Activated CD8-positive, alpha-beta T cell treated with anti-CD3 and anti-CD28 coated beads, Interleukin-2, amount 10 ng/mL, durations not matched to agents 7 days and 5 days (primary cell): ENCODE measurements around the gene KIF1A. TPM values are rescaled to one million over a fixed set of nuclear protein-coding genes. Genes with fewer than 3 reads are reported as not detected.

Source experiments
- ATAC-seq: fragments of 150-1000 bp; cut with Tn5 transposase; one replicate; pipeline ENCODE4 v1.10.0; 2021; ENCODE audit warnings: moderate library complexity
- CTCF ChIA-PET: fragments of 350-600 bp; sonication (Branson Sonifier 250); formaldehyde crosslinking; loops from one replicate; lab custom pipeline; 2021; ENCODE audit warnings: antibody characterized with exemption; lab: Charles Lee
- POLR2A ChIA-PET: fragments of 350-600 bp; sonication (Branson Sonifier 250); formaldehyde crosslinking; loops from one replicate; lab custom pipeline; 2021; ENCODE audit warnings: antibody characterized with exemption; lab: Charles Lee
- DNase-seq: peaks from one replicate; pipeline ENCODE4 v3.0.0-alpha.2; 2020
- H3K27ac Mint-ChIP-seq: one replicate; pipeline ENCODE4 v1.8.0; 2021; ENCODE audit warnings: mild to moderate bottlenecking, mixed read lengths
- H3K27me3 Mint-ChIP-seq: one replicate; pipeline ENCODE4 v1.8.0; 2021; ENCODE audit warnings: low read depth, mixed read lengths
- H3K36me3 Mint-ChIP-seq: one replicate; pipeline ENCODE4 v1.8.0; 2021; ENCODE audit warnings: low read depth, mixed read lengths
- H3K4me1 Mint-ChIP-seq: one replicate; pipeline ENCODE4 v1.8.0; 2021; ENCODE audit warnings: low read depth, mixed read lengths
- H3K4me3 Mint-ChIP-seq: one replicate; pipeline ENCODE4 v1.8.0; 2021; ENCODE audit warnings: mild to moderate bottlenecking, mixed read lengths
- H3K9me3 Mint-ChIP-seq: one replicate; pipeline ENCODE4 v1.8.0; 2022; ENCODE audit warnings: mixed read lengths; ENCODE audit not compliant: insufficient read depth
- total RNA-seq, 2 experiments: library from RNA; stranded (reverse); gene quantifications; one replicate each; pipeline ENCODE4 v1.2.3, GENCODE V29; 2021

Gene KIF1A
- total RNA-seq, 2 experiments from 2014 or later, result 0.81 to 1.5 TPM

- H3K27ac Mint-ChIP-seq, result no peak overlapping the region
- H3K4me3 Mint-ChIP-seq, result no peak overlapping the region
- H3K27me3 Mint-ChIP-seq, result no peaks in the 10 kb centered on the region
- no peaks in the 10 kb centered on the region for H3K36me3 Mint-ChIP-seq
- H3K9me3 Mint-ChIP-seq, result no peaks in the 10 kb centered on the region
- no peaks in the 10 kb centered on the region for H3K4me1 Mint-ChIP-seq
- ChIA-PET CTCF (no interaction called here), POLR2A (no interaction called here)
- no peak for ATAC-seq
- DNase-seq, result no peak
Measured at GRCh38 chr2:240762249-240762648, 57.8 kb downstream of the KIF1A start.

DNA sequence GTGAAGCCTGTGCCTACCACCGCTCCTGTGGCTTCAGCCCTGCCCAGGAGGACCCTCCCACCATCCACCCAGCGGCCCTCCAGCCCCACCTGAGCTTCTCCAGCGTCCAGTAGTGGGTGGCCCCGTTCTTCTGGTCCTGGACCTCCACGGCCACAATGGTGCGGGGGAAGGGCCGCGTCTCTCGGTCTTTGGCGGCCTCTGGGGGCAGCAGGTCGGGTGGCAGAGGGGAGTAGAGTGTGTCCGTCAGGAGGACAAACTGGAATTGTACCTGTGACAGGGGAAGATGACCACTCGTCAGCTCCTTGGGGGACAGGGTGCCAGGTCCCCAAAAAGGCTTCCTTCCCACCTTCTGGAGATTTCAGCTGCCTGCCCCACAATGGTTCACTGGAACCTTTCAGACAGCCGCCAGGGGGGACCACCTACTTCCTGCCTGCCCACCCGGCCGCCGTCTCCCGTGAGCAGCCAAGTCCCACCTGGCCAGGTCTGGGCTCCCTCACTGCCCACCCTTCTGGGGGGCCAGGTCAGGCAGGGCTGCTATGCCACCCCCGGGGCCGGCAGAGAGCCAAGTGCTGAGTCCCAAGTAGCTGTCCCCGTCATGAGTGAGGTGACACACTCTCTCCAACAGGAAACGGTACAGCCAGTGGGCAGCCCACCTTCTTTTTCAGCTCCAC is 59.3 kb downstream of the KIF1A start:
- no peak for ATAC-seq
- POLR2A ChIA-PET, result no interaction called here
- H3K27ac Mint-ChIP-seq, result no peak overlapping the region
- H3K9me3 Mint-ChIP-seq, result no peaks in the 10 kb centered on the region
- H3K36me3 Mint-ChIP-seq, result no peaks in the 10 kb centered on the region
- H3K4me1 Mint-ChIP-seq, result no peaks in the 10 kb centered on the region
- no peaks in the 10 kb centered on the region for H3K27me3 Mint-ChIP-seq
- H3K4me3 Mint-ChIP-seq, result no peak overlapping the region
- CTCF ChIA-PET, result no interaction called here
- DNase-seq, result no peak

DNA sequence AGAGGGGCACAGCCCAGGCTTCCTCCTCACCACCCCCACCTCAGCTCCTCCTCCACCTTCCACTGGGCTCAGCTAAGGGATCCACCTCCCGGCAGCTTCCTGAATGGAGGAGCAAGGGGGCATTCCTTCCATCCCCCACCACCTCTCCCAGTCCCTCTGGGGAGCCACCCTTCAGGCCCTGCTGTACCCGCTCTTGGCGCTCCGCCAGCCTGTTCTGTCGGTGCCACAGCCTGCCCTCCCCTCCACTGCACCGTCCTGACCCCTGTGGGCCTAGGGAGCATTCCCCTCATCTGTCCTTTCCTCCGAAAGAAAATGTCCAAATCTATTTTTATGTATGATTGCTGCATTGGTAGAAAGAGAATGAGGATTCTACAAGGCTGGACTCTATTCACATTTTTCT is 59.9 kb downstream of the KIF1A start:
- ChIA-PET POLR2A (no interaction called here), CTCF (no interaction called here)
- ATAC-seq, result no peak
- Mint-ChIP-seq H3K27ac (no peak overlapping the region), H3K27me3 (no peaks in the 10 kb centered on the region), H3K9me3 (no peaks in the 10 kb centered on the region), H3K4me1 (no peaks in the 10 kb centered on the region), H3K36me3 (no peaks in the 10 kb centered on the region), H3K4me3 (no peak overlapping the region)
- no peak for DNase-seq

GRCh38 chr2:240759459-240759858 is 60.6 kb downstream of the KIF1A start:
- DNase-seq, result no peak
- H3K4me1 Mint-ChIP-seq, result no peaks in the 10 kb centered on the region
- ChIA-PET POLR2A (no interaction called here), CTCF (no interaction called here)
- H3K4me3 Mint-ChIP-seq, result no peak overlapping the region
- H3K36me3 Mint-ChIP-seq, result no peaks in the 10 kb centered on the region
- H3K27ac Mint-ChIP-seq, result no peak overlapping the region
- ATAC-seq, result no peak
- no peaks in the 10 kb centered on the region for H3K9me3 Mint-ChIP-seq
- no peaks in the 10 kb centered on the region for H3K27me3 Mint-ChIP-seq

- Mint-ChIP-seq H3K27ac (no peak overlapping the region), H3K27me3 (no peaks in the 10 kb centered on the region), H3K4me3 (no peak overlapping the region), H3K4me1 (no peaks in the 10 kb centered on the region), H3K36me3 (no peaks in the 10 kb centered on the region), H3K9me3 (no peaks in the 10 kb centered on the region)
- DNase-seq (no peak), ATAC-seq (no peak)
- POLR2A ChIA-PET, result no interaction called here
- CTCF ChIA-PET, result no interaction called here
Measured at GRCh38 chr2:240757086-240757614, 62.9 kb downstream of the KIF1A start.

DNA sequence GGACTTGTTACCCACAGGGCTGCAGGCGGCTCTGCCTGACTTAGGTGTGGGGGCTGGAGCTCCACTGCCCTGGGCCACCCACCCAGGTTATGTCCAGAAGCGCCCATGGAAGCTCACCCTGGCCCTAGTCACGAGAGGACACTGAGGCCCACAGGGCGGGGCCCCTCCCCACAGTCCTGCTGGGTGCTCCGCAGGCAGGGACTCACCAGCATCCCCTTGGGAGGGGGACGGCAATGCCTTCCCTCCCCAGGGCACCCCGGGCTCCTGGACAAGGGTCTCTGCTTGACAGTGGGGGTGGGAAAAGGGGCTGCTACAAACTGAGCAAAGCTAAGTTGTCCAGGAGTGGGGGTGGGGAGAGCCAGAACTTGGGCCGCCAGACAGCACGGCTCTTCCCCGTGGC is 67.8 kb downstream of the KIF1A start:
- POLR2A ChIA-PET, result no interaction called here
- DNase-seq, result no peak
- Mint-ChIP-seq H3K27ac (no peak overlapping the region), H3K4me1 (no peaks in the 10 kb centered on the region), H3K4me3 (no peak overlapping the region), H3K9me3 (no peaks in the 10 kb centered on the region), H3K36me3 (no peaks in the 10 kb centered on the region), H3K27me3 (no peaks in the 10 kb centered on the region)
- no peak for ATAC-seq
- CTCF ChIA-PET, result no interaction called here

DNA sequence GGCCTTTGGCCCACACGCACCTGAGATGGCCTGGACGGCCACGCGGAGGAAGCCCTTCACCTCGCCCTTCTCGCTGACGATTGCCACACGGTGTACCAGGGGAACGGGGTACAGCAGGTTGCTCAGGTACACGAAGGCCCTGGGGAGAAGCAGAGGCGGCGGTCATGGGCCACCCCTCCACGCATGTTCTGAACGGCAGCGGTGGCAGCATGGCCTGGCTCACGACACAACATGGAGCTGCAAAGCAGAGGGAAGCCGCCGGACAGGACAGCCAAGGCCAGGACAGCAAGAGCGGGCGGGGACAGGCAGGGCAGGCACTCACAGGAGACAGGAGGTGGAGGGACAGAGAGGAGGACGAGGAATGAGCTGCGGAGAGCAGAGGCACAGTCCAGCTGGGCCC is 69.6 kb downstream of the KIF1A start:
- H3K27me3 Mint-ChIP-seq, result no peaks in the 10 kb centered on the region
- H3K9me3 Mint-ChIP-seq, result no peaks in the 10 kb centered on the region
- ATAC-seq, result no peak
- H3K4me1 Mint-ChIP-seq, result no peaks in the 10 kb centered on the region
- no peaks in the 10 kb centered on the region for H3K36me3 Mint-ChIP-seq
- ChIA-PET POLR2A (no interaction called here), CTCF (no interaction called here)
- H3K27ac Mint-ChIP-seq, result no peak overlapping the region
- H3K4me3 Mint-ChIP-seq, result no peak overlapping the region
- DNase-seq, result no peak

GRCh38 chr2:240749516-240749915 is 70.5 kb downstream of the KIF1A start:
- Mint-ChIP-seq H3K36me3 (no peaks in the 10 kb centered on the region), H3K4me3 (no peak overlapping the region), H3K9me3 (no peaks in the 10 kb centered on the region), H3K4me1 (no peaks in the 10 kb centered on the region), H3K27ac (no peak overlapping the region), H3K27me3 (no peaks in the 10 kb centered on the region)
- ChIA-PET POLR2A (no interaction called here), CTCF (no interaction called here)
- ATAC-seq, result no peak
- DNase-seq, result no peak

DNA sequence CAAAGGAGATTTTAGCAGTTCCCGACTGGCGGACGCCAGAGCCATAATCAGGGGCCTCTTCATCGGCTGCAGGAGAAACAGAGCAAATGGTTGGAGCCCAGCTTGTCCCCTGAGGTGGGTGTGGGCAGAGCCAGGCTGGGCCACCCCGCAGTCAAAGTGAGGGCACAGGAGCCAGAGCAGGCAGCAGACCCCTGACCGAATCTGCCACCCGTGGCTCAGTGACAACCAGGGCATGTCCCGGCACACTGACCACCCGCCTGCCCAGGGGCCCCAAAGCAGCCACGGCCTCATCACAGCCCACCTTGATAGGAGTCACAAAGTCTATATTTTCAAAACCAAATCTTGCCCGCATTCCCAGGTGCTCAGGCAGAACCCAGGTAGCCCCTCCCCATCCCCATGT is 72.8 kb downstream of the KIF1A start:
- Mint-ChIP-seq H3K4me3 (no peak overlapping the region), H3K27ac (no peak overlapping the region), H3K27me3 (no peaks in the 10 kb centered on the region), H3K9me3 (no peaks in the 10 kb centered on the region), H3K4me1 (no peaks in the 10 kb centered on the region), H3K36me3 (no peaks in the 10 kb centered on the region)
- POLR2A ChIA-PET, result no interaction called here
- ATAC-seq (no peak), DNase-seq (no peak)
- CTCF ChIA-PET, result no interaction called here

GRCh38 chr2:240746671-240747070 is 73.3 kb downstream of the KIF1A start:
- Mint-ChIP-seq H3K4me1 (no peaks in the 10 kb centered on the region), H3K4me3 (no peak overlapping the region), H3K27ac (no peak overlapping the region), H3K36me3 (no peaks in the 10 kb centered on the region), H3K27me3 (no peaks in the 10 kb centered on the region), H3K9me3 (no peaks in the 10 kb centered on the region)
- POLR2A ChIA-PET, result no interaction called here
- CTCF ChIA-PET, result no interaction called here
- no peak for DNase-seq
- ATAC-seq, result no peak

DNA sequence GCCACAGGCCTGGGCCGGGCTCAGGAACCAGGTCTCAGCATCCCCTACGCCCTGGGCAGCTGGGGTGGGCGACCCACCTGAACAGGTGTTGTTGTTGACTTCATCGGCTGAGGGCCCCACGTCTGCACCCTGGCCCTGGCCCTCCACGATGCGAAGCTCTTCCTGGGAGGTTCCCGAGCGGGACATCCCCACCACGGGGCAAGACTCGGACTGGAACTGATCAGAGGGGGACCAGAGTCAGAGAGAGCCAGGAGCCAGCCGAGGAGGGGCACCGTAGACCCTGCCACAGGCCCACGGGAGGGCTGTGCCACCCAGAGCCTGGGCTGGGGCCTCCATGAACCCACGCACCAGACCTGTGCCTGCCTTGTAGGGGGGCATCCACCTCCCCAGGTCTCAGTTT is 74.1 kb downstream of the KIF1A start:
- Mint-ChIP-seq H3K27ac (no peak overlapping the region), H3K27me3 (no peaks in the 10 kb centered on the region), H3K9me3 (no peaks in the 10 kb centered on the region), H3K36me3 (no peaks in the 10 kb centered on the region), H3K4me1 (no peaks in the 10 kb centered on the region), H3K4me3 (no peak overlapping the region)
- ChIA-PET CTCF (no interaction called here), POLR2A (no interaction called here)
- ATAC-seq (no peak), DNase-seq (no peak)

- H3K27me3 Mint-ChIP-seq, result no peaks in the 10 kb centered on the region
- ChIA-PET CTCF (no interaction called here), POLR2A (no interaction called here)
- no peak for ATAC-seq
- H3K4me3 Mint-ChIP-seq, result no peak overlapping the region
- H3K36me3 Mint-ChIP-seq, result no peaks in the 10 kb centered on the region
- no peak overlapping the region for H3K27ac Mint-ChIP-seq
- DNase-seq, result no peak
- no peaks in the 10 kb centered on the region for H3K4me1 Mint-ChIP-seq
- no peaks in the 10 kb centered on the region for H3K9me3 Mint-ChIP-seq
Measured at GRCh38 chr2:240745456-240745855, 74.6 kb downstream of the KIF1A start.

DNA sequence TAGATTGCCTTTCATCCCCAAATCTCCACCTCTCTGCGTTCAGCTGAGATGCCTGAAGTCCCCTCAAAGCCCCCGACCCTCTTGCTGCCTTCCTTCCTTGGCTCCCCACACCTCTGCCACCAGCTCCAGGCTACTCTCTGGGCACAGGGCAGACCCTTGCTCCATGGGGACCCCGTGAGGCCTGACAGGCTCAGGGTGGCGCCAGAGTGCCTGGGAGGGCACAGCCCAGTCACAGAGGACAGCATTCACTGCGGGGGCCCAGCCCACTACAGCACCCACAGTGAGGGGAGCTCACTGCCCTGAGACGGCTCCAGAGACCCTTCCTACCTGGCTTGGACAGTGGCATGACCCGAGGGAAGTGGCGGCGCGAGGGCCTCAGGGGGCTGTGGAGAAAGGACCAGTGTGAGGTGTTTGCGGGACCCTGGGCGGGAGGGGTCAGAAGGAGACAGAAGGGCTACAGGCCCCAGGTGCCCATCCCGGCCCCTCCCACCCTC is 77.4 kb downstream of the KIF1A start:
- no peaks in the 10 kb centered on the region for H3K27me3 Mint-ChIP-seq
- H3K4me1 Mint-ChIP-seq, result peaks cover 14% of the 10 kb centered on the region
- H3K36me3 Mint-ChIP-seq, result no peaks in the 10 kb centered on the region
- no peak overlapping the region for H3K4me3 Mint-ChIP-seq
- H3K27ac Mint-ChIP-seq, result peak overlapping the region; percentile 15
- DNase-seq, result no peak
- ChIA-PET CTCF (interaction anchor here (0.7 to 1.2 kb wide), 2 partner anchors 98 to 228 kb away, joined by 3 read pairs; no protein-coding TSS in a partner anchor), POLR2A (no interaction called here)
- no peaks in the 10 kb centered on the region for H3K9me3 Mint-ChIP-seq
- ATAC-seq, result no peak
